ENCODE results near the gene ARHGAP45.
"Not testable (repeated sequence)": the region's sequence is repeated elsewhere in the genome, so short reads cannot be mapped to it uniquely, and the experiment has no call there.

The ARHGAP45 gene

DNA sequence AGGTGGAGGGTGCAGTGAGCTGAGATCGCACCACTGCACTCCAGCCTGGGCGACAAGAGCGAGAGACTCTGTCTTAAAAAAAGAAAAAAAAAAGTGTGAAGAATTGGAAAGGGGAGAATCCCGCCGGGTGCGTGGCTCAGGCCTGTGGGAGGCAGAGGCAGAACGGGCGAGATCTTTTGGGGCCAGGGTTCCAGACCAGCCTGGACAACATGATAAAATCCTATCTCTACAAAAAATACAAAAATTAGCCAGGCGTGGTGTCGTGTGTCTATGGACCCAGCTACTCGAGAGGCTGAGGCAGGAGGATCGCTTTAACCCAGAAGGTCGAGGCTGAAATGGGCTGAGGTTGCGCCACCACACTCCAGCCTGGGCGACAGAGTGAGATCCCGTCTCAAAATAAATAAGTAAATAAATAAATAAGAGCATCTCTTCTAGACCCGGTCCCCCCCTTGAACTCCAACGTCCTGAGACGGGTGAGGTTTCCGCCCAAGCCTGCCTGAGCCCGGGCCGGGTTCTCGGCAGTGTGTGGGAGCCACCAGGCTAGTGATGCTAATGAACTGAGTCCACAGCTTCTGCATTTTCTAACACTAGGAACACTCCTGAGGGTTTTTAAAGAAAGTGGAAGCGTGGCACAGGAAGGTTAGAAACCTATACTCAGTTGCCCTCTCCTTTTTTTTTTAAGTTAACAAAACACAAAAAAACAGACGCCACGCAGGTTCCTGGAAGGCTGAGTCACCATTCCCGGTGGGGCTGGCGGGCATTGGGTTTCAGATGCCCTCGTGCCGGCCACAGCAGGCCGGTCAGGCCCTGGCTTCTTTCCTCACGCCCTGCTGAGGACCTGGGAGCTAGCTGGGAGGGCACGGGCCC lies 58.9 kb downstream of the ARHGAP45 start:
- no peaks in the 10 kb centered on the region for H3K79me2 ChIP-seq (ENCODE audit: control insufficient read depth, low read length)

GRCh38 chr19:1126984-1127760 lies 60.2 kb downstream of the ARHGAP45 start:
- H3K79me2 ChIP-seq (ENCODE audit: control insufficient read depth, low read length): peaks cover 8% of the 10 kb centered on the region; the same call in 1 of the 2 replicates
- TF ChIP-seq CTCF (IDR thresholded peaks at IDR 0.05; ENCODE audit: low read depth, low read length, poor library complexity, severe bottlenecking): no peak
- TF ChIP-seq EZH2phosphoT487 (IDR thresholded peaks at IDR 0.05; ENCODE audit: borderline replicate concordance, low read length): no peak
- peaks cover 19% of the 10 kb centered on the region for H3K4me1 ChIP-seq (ENCODE audit: control insufficient read depth, low read length)
- H3F3A ChIP-seq (ENCODE audit: control insufficient read depth, insufficient read depth): no peaks in the 10 kb centered on the region
- H3K27me3 ChIP-seq (ENCODE audit: control insufficient read depth, low read length): peaks cover 10% of the 10 kb centered on the region
- no peaks in the 10 kb centered on the region for H3K9me2 ChIP-seq (replicated peaks; ENCODE audit: control insufficient read depth, low read length)
- no peaks in the 10 kb centered on the region for H3K9me3 ChIP-seq (ENCODE audit: control insufficient read depth, insufficient read depth, low read length)
- H3K27ac ChIP-seq (ENCODE audit: low read depth, low read length): no peak overlapping the region
- peaks cover 12% of the 10 kb centered on the region for H4K20me1 ChIP-seq (ENCODE audit: control insufficient read depth, insufficient read depth, low read depth, low read length)
- H3K4me3 ChIP-seq (ENCODE audit: low read length): no peak overlapping the region
- peaks cover 20% of the 10 kb centered on the region for H3K36me3 ChIP-seq (ENCODE audit: control insufficient read depth, low read length)
- H3K4me2 ChIP-seq (ENCODE audit: low read length): no peak overlapping the region

More for the DNA sequence above, 58.9 kb downstream of the ARHGAP45 start:
- H3K36me3 ChIP-seq (ENCODE audit: control insufficient read depth, low read length): peaks cover 24% of the 10 kb centered on the region
- H3F3A ChIP-seq (ENCODE audit: control insufficient read depth, insufficient read depth): no peaks in the 10 kb centered on the region
- H3K9me3 ChIP-seq (ENCODE audit: control insufficient read depth, insufficient read depth, low read length): no peaks in the 10 kb centered on the region
- H3K27me3 ChIP-seq (ENCODE audit: control insufficient read depth, low read length): peaks cover 1% of the 10 kb centered on the region; the same call in 1 of the 2 replicates
- peaks cover 3% of the 10 kb centered on the region for H4K20me1 ChIP-seq (ENCODE audit: control insufficient read depth, insufficient read depth, low read depth, low read length)
- no peak overlapping the region for H3K4me3 ChIP-seq (ENCODE audit: low read length)
- no peaks in the 10 kb centered on the region for H3K9me2 ChIP-seq (replicated peaks; ENCODE audit: control insufficient read depth, low read length)
- no peak overlapping the region for H3K27ac ChIP-seq (ENCODE audit: low read depth, low read length)
- TF ChIP-seq EZH2phosphoT487 (IDR thresholded peaks at IDR 0.05; ENCODE audit: borderline replicate concordance, low read length): no peak
- TF ChIP-seq CTCF (IDR thresholded peaks at IDR 0.05; ENCODE audit: low read depth, low read length, poor library complexity, severe bottlenecking): no peak
- peaks cover 5% of the 10 kb centered on the region for H3K4me1 ChIP-seq (ENCODE audit: control insufficient read depth, low read length)
- H3K4me2 ChIP-seq (ENCODE audit: low read length): no peak overlapping the region

GRCh38 chr19:1128106-1128505 lies 61.1 kb downstream of the ARHGAP45 start:
- Histone ChIP-seq H4K20me1 (ENCODE audit: control insufficient read depth, insufficient read depth, low read depth, low read length) (peaks cover 17% of the 10 kb centered on the region), H3K79me2 (ENCODE audit: control insufficient read depth, low read length) (peaks cover 8% of the 10 kb centered on the region; the same call in 1 of the 2 replicates), H3K36me3 (ENCODE audit: control insufficient read depth, low read length) (peaks cover 16% of the 10 kb centered on the region), H3K9me3 (ENCODE audit: control insufficient read depth, insufficient read depth, low read length) (no peaks in the 10 kb centered on the region), H3K27me3 (ENCODE audit: control insufficient read depth, low read length) (peaks cover 10% of the 10 kb centered on the region), H3K4me2 (ENCODE audit: low read length) (no peak overlapping the region), H3K4me3 (ENCODE audit: low read length) (no peak overlapping the region), H3K4me1 (ENCODE audit: control insufficient read depth, low read length) (peaks cover 28% of the 10 kb centered on the region), H3F3A (ENCODE audit: control insufficient read depth, insufficient read depth) (no peaks in the 10 kb centered on the region), H3K9me2 (replicated peaks; ENCODE audit: control insufficient read depth, low read length) (no peaks in the 10 kb centered on the region), H3K27ac (ENCODE audit: low read depth, low read length) (no peak overlapping the region)
- TF ChIP-seq CTCF (IDR thresholded peaks at IDR 0.05; ENCODE audit: low read depth, low read length, poor library complexity, severe bottlenecking) (no peak), EZH2phosphoT487 (IDR thresholded peaks at IDR 0.05; ENCODE audit: borderline replicate concordance, low read length) (no peak)

DNA sequence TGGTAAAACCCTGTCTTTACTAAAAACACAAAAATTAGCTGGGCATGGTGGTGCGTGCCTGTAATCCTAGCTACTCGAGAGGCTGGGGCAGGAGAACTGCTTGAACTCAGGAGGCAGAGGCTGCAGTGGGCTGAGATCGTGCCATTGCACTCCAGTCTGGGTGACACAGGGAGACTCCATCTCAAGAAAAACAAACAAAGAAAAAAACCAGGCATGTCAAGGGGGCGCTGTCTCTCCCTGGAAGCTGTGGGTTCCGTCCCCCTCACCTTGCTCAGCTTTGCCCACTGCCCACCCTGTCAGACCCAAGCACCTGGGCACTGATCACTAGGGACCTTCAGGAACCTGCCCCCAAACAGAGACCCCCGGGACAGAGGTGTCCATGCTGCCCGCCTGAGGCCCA lies 62.1 kb downstream of the ARHGAP45 start:
- Histone ChIP-seq H3K4me1 (ENCODE audit: control insufficient read depth, low read length) (peaks cover 34% of the 10 kb centered on the region), H3K27me3 (ENCODE audit: control insufficient read depth, low read length) (peaks cover 10% of the 10 kb centered on the region), H4K20me1 (ENCODE audit: control insufficient read depth, insufficient read depth, low read depth, low read length) (peaks cover 18% of the 10 kb centered on the region)
- H3K4me3 ChIP-seq (ENCODE audit: low read length); H3K27ac ChIP-seq (ENCODE audit: low read depth, low read length); H3K36me3 ChIP-seq (ENCODE audit: control insufficient read depth, low read length); H3K9me3 ChIP-seq (ENCODE audit: control insufficient read depth, insufficient read depth, low read length); H3K79me2 ChIP-seq (ENCODE audit: control insufficient read depth, low read length); H3K9me2 ChIP-seq (replicated peaks; ENCODE audit: control insufficient read depth, low read length); H3K4me2 ChIP-seq (ENCODE audit: low read length); H3F3A ChIP-seq (ENCODE audit: control insufficient read depth, insufficient read depth): not testable (repeated sequence)

Data from DOHH2 (cell line).